ENCODE data around the gene DPT. TPM values are rescaled to one million over a fixed set of nuclear protein-coding genes. Genes with fewer than 3 reads are reported as not detected.

DPT gene
- total RNA-seq, 4 donors from 2014 or later = 7.2 to 23.6 (median 14.4) TPM

GRCh38 chr1:168767894-168768584, 39.0 kb upstream of the DPT start:
- no peak overlapping the region for H3K4me3 ChIP-seq
- no peak for DNase-seq (ENCODE audit: low spot score in 2 of 2)
- H3K4me1 ChIP-seq = peaks cover 7% of the 10 kb centered on the region
- H3K36me3 ChIP-seq = no peaks in the 10 kb centered on the region
- no peak for TF ChIP-seq POLR2AphosphoS5 (IDR thresholded peaks at IDR 0.05)
- no peak for TF ChIP-seq EP300 (IDR thresholded peaks at IDR 0.05)
- no peak for TF ChIP-seq CTCF (IDR thresholded peaks at IDR 0.05)
- TF ChIP-seq POLR2A (IDR thresholded peaks at IDR 0.05) = no peak
- H3K27me3 ChIP-seq = no peaks in the 10 kb centered on the region
- H3K27ac ChIP-seq = no peak overlapping the region
- no peaks in the 10 kb centered on the region for H3K9me3 ChIP-seq
- 27% methylated on average over 4 of the region's 4 CpGs for WGBS

GRCh38 chr1:168766568-168766967, 37.6 kb upstream of the DPT start:
- 82% methylated on average over 5 of the region's 5 CpGs for WGBS
- Histone ChIP-seq H3K36me3 (no peaks in the 10 kb centered on the region), H3K4me3 (no peak overlapping the region), H3K27me3 (no peaks in the 10 kb centered on the region), H3K9me3 (no peaks in the 10 kb centered on the region), H3K4me1 (peaks cover 7% of the 10 kb centered on the region), H3K27ac (no peak overlapping the region)
- DNase-seq (ENCODE audit: low spot score in 2 of 2) = no peak
- no peak for TF ChIP-seq CTCF (IDR thresholded peaks at IDR 0.05)
- TF ChIP-seq POLR2AphosphoS5 (IDR thresholded peaks at IDR 0.05) = no peak
- TF ChIP-seq EP300 (IDR thresholded peaks at IDR 0.05) = no peak
- no peak for TF ChIP-seq POLR2A (IDR thresholded peaks at IDR 0.05)

DNA sequence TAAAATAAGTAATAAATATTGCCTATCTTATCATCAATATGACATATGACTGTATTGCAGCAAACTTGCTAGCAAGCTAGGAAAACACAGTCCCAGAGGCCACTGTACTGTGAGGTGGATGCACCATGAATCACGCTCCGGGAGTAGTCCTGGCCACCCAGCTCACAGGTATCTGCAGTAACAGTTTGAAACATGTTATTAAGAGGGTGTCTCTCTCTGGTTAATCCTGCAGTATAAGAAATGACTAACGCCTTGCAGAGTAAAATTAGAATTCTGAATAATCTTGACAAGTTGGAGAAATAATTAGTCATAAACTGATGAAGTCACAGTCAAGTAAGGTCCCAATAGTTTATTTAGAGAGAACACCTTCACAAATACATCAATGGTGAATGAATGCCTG, 34.0 kb upstream of the DPT start:
- H3K9me3 ChIP-seq = no peaks in the 10 kb centered on the region
- 62% methylated on average over 3 of the region's 3 CpGs for WGBS
- no peak for DNase-seq (ENCODE audit: low spot score in 2 of 2)
- H3K27ac ChIP-seq = no peak overlapping the region
- peaks cover 3% of the 10 kb centered on the region for H3K4me1 ChIP-seq
- no peak overlapping the region for H3K4me3 ChIP-seq
- no peaks in the 10 kb centered on the region for H3K27me3 ChIP-seq
- H3K36me3 ChIP-seq = no peaks in the 10 kb centered on the region
- TF ChIP-seq POLR2AphosphoS5 (IDR thresholded peaks at IDR 0.05) (no peak), POLR2A (IDR thresholded peaks at IDR 0.05) (no peak), CTCF (IDR thresholded peaks at IDR 0.05) (no peak)

DNA sequence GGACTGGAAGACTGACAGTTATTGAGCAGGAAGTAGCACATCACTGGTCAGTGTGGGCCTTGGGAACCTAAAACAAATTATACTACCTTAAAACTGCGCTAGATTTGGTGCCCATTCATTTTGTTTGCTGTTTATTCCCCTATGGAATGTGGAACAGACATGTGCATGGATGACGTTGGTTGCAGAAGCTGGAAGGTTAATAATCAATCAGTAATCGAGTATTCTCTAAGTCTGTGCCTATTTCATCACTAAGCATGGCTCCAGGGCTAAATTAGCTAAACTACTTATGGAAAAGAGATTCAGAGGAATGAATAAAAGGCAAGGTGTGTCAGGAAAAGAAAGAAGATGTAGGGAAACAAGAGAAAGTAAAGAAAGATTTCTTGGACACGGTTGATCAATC, 33.5 kb upstream of the DPT start:
- no peaks in the 10 kb centered on the region for H3K36me3 ChIP-seq
- DNase-seq (ENCODE audit: low spot score in 2 of 2) = no peak
- no peak overlapping the region for H3K27ac ChIP-seq
- TF ChIP-seq CTCF (IDR thresholded peaks at IDR 0.05) = no peak
- no peak for TF ChIP-seq EP300 (IDR thresholded peaks at IDR 0.05)
- H3K9me3 ChIP-seq = no peaks in the 10 kb centered on the region
- no peak overlapping the region for H3K4me3 ChIP-seq
- no peaks in the 10 kb centered on the region for H3K4me1 ChIP-seq
- no peaks in the 10 kb centered on the region for H3K27me3 ChIP-seq
- WGBS = 63% methylated on average over 4 of the region's 4 CpGs

DNA sequence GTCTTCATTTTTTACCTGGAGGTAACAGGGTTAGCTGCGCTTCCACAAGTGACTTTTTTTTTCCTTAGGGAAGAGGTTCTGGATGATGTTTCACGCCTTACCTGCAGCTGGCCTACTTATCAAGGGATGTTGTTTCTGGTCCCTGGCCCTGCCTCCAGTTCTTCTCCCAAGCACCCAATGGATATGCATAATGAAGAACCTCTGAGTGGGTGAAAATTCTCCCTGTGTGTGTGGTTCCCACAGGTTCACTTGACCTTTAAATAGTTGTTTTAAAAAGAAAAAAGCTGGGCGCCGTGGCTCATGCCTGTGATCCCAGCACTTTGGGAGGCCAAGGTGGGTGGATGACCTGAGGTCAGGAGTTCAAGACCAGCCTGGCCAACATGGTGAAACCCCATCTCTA, 31.8 kb upstream of the DPT start:
- Histone ChIP-seq H3K36me3 (no peaks in the 10 kb centered on the region), H3K4me1 (no peaks in the 10 kb centered on the region), H3K27ac (no peak overlapping the region), H3K9me3 (no peaks in the 10 kb centered on the region), H3K4me3 (no peak overlapping the region), H3K27me3 (no peaks in the 10 kb centered on the region)
- 93% methylated on average over 4 of the region's 4 CpGs for WGBS
- DNase-seq (ENCODE audit: low spot score in 2 of 2) = no peak
- TF ChIP-seq POLR2A (IDR thresholded peaks at IDR 0.05) = no peak
- no peak for TF ChIP-seq EP300 (IDR thresholded peaks at IDR 0.05)
- TF ChIP-seq POLR2AphosphoS5 (IDR thresholded peaks at IDR 0.05) = no peak
- no peak for TF ChIP-seq CTCF (IDR thresholded peaks at IDR 0.05)
